ENCODE results near the gene NOL11.
"Not testable (repeated sequence)": the region's sequence is repeated elsewhere in the genome, so short reads cannot be mapped to it uniquely, and the experiment has no call there.

Gene NOL11

DNA sequence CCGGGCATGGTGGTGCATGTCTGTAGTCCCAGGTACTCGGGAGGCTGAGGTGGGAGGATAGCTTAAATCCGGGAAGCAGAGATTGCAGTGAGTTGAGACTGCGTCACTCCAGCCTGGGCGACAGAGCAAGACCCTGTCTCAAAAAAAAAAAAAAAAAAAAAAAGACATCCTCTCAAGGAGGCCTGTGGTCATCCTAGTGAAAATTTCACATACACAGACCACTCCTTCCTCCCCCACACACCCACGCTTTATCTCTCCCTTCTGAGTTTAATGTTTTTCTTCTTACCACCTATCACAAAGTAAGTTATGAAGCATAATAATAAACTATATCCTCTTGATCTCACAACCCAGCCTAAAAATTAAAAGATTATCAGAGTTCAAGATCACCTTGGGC is 1.3 kb upstream of the NOL11 start:
- Histone ChIP-seq H3K9ac (ENCODE audit: insufficient read length) (no peak overlapping the region), H3K27ac (no peak overlapping the region)

DNA sequence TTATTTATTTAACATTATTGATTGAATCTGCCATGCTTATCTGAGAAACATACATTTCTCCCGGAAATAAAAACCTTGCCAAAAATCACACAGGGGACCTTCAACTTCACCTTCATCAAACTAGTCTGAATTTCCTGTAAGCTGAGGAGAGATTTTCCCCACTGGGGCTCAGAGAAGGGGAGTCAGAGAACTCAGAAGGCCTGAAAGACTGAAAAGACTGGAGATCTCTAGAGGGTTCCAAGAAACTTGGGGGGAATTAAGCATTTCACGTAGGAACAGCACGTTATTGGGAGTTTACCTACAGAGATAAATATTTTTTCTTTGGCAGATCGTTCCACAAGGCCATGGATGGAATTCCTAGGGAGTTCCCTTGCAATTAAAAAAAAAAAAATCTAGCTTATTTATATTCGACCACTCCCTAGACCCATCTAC is 528 bp upstream of the NOL11 start:
- Histone ChIP-seq H3K4me3 (peak overlapping the region; percentile 93), H3K36me3 (ENCODE audit: insufficient read depth, low read length) (peaks cover 30% of the 10 kb centered on the region), H3K27ac (peak overlapping the region; percentile 70), H3K9me3 (ENCODE audit: low read depth, low read length) (peaks cover 4% of the 10 kb centered on the region; the same call in 1 of the 2 replicates), H3K9ac (ENCODE audit: insufficient read length) (peak overlapping the region; percentile 91)
- TF ChIP-seq FOXP2 (optimal IDR thresholded peaks at IDR 0.05; ENCODE audit: control extremely low read depth, extremely low read length, insufficient read depth) (no peak), EZH2 (IDR thresholded peaks at IDR 0.05) (no peak), POLR2AphosphoS5 (IDR thresholded peaks at IDR 0.05; ENCODE audit: borderline replicate concordance, low read depth, low read length) (no peak)
- no peak for DNase-seq (ENCODE audit: low read depth, low spot score)

More for the DNA sequence above, 1.3 kb upstream of the NOL11 start:
- H3K4me3 ChIP-seq, result no peak overlapping the region
- peaks cover 22% of the 10 kb centered on the region for H3K36me3 ChIP-seq (ENCODE audit: insufficient read depth, low read length)
- TF ChIP-seq EZH2 (IDR thresholded peaks at IDR 0.05) (no peak), FOXP2 (optimal IDR thresholded peaks at IDR 0.05; ENCODE audit: control extremely low read depth, extremely low read length, insufficient read depth) (no peak), POLR2AphosphoS5 (IDR thresholded peaks at IDR 0.05; ENCODE audit: borderline replicate concordance, low read depth, low read length) (no peak)
- H3K9me3 ChIP-seq (ENCODE audit: low read depth, low read length), result peaks cover 4% of the 10 kb centered on the region; the same call in 1 of the 2 replicates
- DNase-seq (ENCODE audit: low read depth, low spot score), result no peak

DNA sequence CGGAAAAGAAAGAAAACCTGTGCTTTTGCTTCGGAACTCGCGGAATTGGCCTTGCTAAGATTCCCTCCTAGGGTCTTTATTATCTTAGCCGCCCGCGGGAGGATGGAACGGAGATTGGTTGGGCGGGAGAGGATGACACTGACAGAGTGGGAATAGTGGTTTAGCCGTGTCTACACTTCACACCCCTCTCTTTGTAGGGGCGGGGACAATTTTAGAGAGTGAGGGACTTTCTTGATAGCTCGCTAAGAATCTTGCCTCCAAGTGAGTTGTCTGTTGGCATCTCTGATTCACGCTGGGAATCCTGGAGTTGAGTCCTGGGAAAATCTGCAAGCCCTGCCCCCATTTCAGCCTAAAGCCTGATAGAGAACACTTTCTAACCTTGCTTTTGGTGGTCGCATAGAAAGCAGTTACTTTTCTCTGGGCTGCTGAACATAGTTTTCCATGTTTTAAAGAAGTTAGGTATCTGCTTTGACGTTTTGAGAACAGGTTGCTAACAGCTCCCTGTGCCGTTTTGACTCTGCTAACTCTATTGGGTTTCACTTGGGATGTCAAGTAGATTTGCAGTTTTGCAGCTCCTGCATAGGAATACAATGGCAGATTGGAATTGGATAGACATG is 697 bp downstream of the NOL11 start:
- H3K9ac ChIP-seq (ENCODE audit: insufficient read length), result peak overlapping the region; percentile 100
- no peak for TF ChIP-seq EZH2 (IDR thresholded peaks at IDR 0.05)
- TF ChIP-seq FOXP2 (optimal IDR thresholded peaks at IDR 0.05; ENCODE audit: control extremely low read depth, extremely low read length, insufficient read depth), result no peak
- TF ChIP-seq POLR2AphosphoS5 (IDR thresholded peaks at IDR 0.05; ENCODE audit: borderline replicate concordance, low read depth, low read length), result no peak
- peaks cover 38% of the 10 kb centered on the region for H3K36me3 ChIP-seq (ENCODE audit: insufficient read depth, low read length)
- H3K4me3 ChIP-seq, result peak overlapping the region; percentile 93
- H3K9me3 ChIP-seq (ENCODE audit: low read depth, low read length), result no peaks in the 10 kb centered on the region
- DNase-seq (ENCODE audit: low read depth, low spot score), result no peak
- peak overlapping the region; percentile 90 for H3K27ac ChIP-seq

DNA sequence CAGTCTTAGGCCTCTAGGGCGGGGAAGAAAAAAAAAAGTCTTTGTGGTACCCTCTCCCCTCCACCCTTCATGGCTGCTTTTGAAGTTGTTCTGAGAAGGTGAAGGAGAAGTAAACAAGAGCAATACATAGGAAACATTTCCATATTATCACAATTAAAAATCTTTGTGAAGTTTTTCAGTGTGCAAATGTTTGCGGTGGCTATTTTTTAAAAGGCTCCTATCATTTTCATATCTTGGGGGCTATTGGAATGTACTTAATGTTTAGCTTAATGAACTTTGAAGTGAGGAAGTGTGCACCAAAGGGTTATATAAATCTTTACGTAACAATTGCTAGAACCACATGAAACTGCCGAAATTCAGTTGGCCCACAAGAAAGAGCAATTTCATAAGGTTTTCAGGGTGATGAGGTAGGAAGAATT is 7.6 kb downstream of the NOL11 start:
- Histone ChIP-seq H3K4me3 (no peak overlapping the region), H3K9ac (ENCODE audit: insufficient read length) (no peak overlapping the region), H3K36me3 (ENCODE audit: insufficient read depth, low read length) (peaks cover 93% of the 10 kb centered on the region), H3K9me3 (ENCODE audit: low read depth, low read length) (no peaks in the 10 kb centered on the region), H3K27ac (no peak overlapping the region)
- TF ChIP-seq EZH2 (IDR thresholded peaks at IDR 0.05), result no peak
- no peak for TF ChIP-seq POLR2AphosphoS5 (IDR thresholded peaks at IDR 0.05; ENCODE audit: borderline replicate concordance, low read depth, low read length)
- TF ChIP-seq FOXP2 (optimal IDR thresholded peaks at IDR 0.05; ENCODE audit: control extremely low read depth, extremely low read length, insufficient read depth), result no peak
- DNase-seq (ENCODE audit: low read depth, low spot score), result no peak

DNA sequence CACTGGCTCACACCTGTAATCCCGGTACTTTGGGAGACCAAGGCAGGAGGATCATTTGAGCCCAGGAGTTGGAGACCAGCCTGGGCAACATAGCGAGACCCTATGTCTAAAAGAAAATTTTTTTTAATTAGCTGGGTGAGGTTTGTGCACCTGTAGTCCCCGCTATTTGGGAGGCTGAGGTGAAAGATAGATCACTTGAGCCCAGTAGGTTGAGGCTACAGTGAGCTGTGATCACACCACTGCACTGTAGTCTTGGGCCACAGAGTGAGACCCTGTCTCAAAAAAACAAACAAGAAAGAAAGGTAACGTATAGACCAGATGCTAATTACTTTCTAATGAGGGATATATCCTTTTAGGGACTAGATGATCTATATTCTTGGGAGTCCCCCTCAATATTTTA is 8.1 kb downstream of the NOL11 start:
- no peak overlapping the region for H3K27ac ChIP-seq
- no peak for DNase-seq (ENCODE audit: low read depth, low spot score)
- no peak overlapping the region for H3K9ac ChIP-seq (ENCODE audit: insufficient read length)
- TF ChIP-seq POLR2AphosphoS5 (IDR thresholded peaks at IDR 0.05; ENCODE audit: borderline replicate concordance, low read depth, low read length) (no peak), FOXP2 (optimal IDR thresholded peaks at IDR 0.05; ENCODE audit: control extremely low read depth, extremely low read length, insufficient read depth) (no peak), EZH2 (IDR thresholded peaks at IDR 0.05) (no peak)
- peaks cover 93% of the 10 kb centered on the region for H3K36me3 ChIP-seq (ENCODE audit: insufficient read depth, low read length)
- H3K9me3 ChIP-seq (ENCODE audit: low read depth, low read length), result no peaks in the 10 kb centered on the region
- H3K4me3 ChIP-seq, result no peak overlapping the region

DNA sequence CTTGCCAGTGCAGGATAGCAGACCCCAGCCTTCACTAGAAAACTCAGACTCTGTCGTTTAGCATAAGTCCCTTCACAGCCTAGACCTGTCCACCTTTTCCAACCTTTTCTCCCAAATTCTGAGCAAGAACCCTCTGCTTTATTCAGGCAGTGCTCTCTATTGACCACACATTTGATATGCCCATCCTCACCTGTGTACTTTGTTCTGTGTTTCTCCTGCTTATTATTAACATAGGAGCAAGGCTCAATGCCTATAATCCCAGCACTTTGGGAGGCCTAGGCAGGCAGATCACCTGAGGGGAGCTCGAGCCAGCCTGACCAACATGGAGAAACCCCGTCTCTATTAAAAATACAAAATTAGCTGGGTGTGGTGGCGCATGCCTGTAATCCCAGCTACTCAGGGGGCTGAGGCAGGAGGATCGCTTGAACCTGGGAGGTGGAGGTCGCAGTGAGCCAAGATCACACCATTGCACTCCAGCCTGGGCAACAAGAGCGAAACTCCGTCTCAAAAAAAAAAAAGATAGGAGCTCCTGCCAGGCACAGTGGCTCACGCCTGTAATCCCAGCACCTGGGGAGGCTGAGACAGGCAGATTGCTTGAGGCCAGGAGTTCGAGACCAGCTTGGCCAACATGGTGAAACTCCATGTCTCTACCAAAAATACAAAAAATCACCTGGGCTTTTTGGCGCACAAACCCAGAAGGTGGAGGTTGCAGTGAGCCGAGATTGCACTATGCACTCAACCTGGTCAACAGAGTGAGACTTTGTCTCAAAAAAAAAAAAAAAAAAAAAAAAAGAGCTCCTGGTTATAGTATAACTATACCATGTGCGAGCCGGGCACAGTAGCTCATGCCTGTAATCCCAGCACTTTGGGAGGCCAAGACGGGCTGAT is 9.7 kb downstream of the NOL11 start:
- peaks cover 92% of the 10 kb centered on the region for H3K36me3 ChIP-seq (ENCODE audit: insufficient read depth, low read length)
- not testable (repeated sequence) for H3K9me3 ChIP-seq (ENCODE audit: low read depth, low read length); DNase-seq (ENCODE audit: low read depth, low spot score); H3K4me3 ChIP-seq; H3K27ac ChIP-seq; H3K9ac ChIP-seq (ENCODE audit: insufficient read length)

DNA sequence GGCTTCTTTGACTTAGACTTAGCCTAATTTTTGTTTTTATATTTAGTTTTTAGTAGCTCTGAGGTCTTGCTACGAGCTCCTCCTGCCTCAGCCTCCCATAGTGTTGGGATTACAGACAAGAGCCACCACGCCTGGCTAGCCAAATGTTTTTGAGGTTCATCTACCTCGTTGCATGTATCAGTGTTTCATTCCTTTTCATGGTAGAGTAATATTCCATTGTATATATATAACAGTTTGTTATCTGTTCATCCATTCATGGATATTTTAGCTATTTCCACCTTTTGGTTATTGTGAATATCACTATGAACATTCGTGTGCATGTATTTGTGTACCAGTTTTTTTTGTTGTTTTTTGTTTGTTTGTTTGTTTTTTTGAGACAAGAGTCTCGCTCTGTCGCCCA is 12.2 kb downstream of the NOL11 start:
- Histone ChIP-seq H3K27ac (no peak overlapping the region), H3K4me3 (no peak overlapping the region), H3K9ac (ENCODE audit: insufficient read length) (no peak overlapping the region), H3K9me3 (ENCODE audit: low read depth, low read length) (peaks cover 2% of the 10 kb centered on the region; the same call in 1 of the 2 replicates), H3K36me3 (ENCODE audit: insufficient read depth, low read length) (peaks cover 93% of the 10 kb centered on the region)
- DNase-seq (ENCODE audit: low read depth, low spot score), result no peak
- TF ChIP-seq EZH2 (IDR thresholded peaks at IDR 0.05) (no peak), FOXP2 (optimal IDR thresholded peaks at IDR 0.05; ENCODE audit: control extremely low read depth, extremely low read length, insufficient read depth) (no peak), POLR2AphosphoS5 (IDR thresholded peaks at IDR 0.05; ENCODE audit: borderline replicate concordance, low read depth, low read length) (no peak)

DNA sequence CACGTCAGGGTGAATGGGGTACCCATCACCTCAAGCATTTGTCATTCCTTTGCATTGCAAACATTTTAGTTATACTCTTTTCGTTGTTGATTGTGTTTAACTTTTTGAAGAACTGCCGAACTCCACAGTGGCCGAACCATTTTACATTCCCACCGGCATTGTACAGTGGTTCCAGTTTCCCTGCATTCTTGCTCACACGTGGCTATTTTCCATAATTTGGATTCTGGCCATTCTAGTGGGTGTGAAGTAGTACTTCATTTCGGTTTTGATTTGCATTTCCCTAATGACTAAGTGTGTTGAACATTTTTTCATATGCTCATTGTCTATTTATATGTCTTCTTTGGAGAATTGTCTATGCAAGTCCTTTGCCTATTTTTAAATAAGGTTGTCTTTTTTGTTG is 13.0 kb downstream of the NOL11 start:
- H3K36me3 ChIP-seq (ENCODE audit: insufficient read depth, low read length), result peaks cover 91% of the 10 kb centered on the region
- DNase-seq (ENCODE audit: low read depth, low spot score), result no peak
- H3K9ac ChIP-seq (ENCODE audit: insufficient read length), result no peak overlapping the region
- peaks cover 2% of the 10 kb centered on the region; the same call in 1 of the 2 replicates for H3K9me3 ChIP-seq (ENCODE audit: low read depth, low read length)
- H3K27ac ChIP-seq, result no peak overlapping the region
- no peak overlapping the region for H3K4me3 ChIP-seq
- TF ChIP-seq EZH2 (IDR thresholded peaks at IDR 0.05) (no peak), FOXP2 (optimal IDR thresholded peaks at IDR 0.05; ENCODE audit: control extremely low read depth, extremely low read length, insufficient read depth) (no peak), POLR2AphosphoS5 (IDR thresholded peaks at IDR 0.05; ENCODE audit: borderline replicate concordance, low read depth, low read length) (no peak)
